GM19397 (cell line): Measurements from ENCODE around the gene CRYBG2.
"Not testable (repeated sequence)": the region's sequence is repeated elsewhere in the genome, so short reads cannot be mapped to it uniquely, and the experiment has no call there.

Source experiments
- ATAC-seq: cut with Tn5 transposase; IDR thresholded peaks from one replicate; pipeline ENCODE4 v1.9.1; 2021; ENCODE audit warnings: mild to moderate bottlenecking, moderate library complexity; ENCODE audit not compliant: unreplicated experiment

The CRYBG2 gene, protein sequence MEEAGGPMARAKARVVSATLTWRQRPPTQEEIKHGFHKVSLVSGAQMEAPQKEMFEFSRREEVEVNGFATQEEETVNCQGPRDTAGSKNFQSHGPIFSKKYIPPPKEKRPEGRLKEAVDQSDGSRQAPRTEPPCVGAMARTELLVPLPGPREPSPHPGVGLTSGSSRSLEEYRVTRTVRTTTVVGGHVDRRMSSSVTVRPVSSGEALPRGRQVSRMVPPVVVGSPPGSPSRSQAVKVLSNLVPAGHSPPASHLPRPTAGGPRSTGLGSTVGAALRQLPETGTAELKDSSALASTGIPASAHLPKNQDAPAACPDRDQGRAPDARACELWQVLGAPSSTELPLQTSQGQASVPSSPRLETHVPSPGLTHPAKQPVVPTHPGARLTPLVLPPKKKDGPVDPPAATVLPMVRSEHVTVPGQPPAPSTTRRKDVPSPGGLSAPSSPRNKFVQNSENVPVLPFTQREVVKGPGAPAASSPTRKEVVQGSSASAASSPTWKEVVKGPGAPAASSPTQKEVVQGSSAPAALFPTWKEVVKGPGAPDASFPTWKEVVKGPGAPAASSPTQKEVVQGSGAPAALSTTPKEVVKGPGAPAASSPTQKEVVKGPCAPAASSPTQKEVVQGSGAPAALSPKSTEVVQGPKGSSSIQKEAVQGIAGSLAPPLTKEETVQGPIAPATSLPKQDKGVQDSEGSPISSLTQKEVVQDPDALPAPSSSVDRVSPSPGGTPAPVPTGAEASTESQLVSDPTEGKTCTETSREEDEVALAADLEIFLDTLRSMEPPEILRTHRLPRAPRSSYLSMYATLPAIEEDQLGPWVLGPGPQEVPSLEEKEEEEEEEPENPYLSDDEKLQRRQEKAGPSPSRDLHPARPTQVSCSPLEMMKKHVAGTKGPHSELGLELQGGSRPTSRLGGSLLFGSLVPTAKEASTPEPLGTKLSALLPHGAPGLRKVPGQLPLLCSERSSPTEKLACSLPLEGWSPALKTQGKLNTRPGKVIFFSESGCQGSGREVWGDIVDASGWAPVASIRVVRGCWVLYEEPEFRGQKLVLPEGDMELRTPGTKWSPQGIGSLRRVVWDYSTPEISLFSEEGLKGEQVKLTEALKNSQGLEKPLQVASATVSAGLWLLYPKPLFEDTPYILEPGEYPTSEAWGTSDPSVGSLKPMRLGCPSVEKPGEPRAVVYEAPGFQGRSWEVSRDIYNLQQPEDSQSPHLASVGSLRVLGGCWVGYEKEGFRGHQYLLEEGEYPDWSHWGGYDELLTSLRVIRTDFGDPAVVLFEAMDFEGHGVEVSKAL (N-terminal part only)

DNA sequence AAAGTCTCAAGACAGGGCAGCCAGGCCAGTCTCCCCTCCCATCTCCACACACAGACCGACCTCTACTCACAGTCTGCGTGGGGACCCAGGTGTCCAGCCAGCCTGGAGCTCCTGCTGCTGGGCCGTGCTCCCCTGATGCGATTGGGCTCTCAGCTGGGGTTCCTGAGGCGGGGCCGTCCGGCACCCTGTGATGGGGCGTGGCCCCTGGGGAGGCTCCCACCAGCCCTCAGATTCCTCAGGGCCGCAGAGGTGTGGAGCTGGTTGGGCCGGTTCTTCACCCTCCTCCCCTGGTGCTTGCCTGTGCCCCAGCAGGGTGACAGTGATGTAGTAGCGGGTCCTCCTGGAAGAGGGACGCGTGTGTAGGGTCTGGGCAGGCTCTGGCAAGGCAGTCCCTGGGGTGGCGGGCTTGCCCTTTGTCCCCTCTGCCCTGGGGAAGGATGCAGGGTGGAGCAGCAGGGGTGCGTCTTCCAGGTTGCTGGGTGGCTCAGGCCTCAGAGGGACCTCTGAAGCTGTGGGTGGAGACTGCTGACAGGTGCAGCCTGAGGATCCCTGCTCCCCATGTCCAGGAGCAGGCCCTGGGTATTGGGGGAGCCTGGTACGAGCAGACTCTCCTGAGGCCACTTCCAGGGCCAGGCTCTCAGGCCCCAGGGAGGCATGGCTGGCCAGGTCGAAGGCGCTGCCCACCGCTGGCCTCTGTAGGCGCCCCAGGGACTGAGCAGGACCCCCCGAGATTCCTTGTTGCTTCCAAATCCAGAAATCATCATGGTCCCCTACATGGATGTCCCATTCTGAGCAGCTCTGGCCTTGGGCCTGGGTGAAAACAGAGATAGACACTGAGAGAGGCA lies at the start of gene CRYBG2:
CRYBG2 (minus strand) TSS at position 155 of the 845 bp plus-strand sequence. CDS start 7,473 bp downstream, outside the sequence.
- no peak for ATAC-seq

DNA sequence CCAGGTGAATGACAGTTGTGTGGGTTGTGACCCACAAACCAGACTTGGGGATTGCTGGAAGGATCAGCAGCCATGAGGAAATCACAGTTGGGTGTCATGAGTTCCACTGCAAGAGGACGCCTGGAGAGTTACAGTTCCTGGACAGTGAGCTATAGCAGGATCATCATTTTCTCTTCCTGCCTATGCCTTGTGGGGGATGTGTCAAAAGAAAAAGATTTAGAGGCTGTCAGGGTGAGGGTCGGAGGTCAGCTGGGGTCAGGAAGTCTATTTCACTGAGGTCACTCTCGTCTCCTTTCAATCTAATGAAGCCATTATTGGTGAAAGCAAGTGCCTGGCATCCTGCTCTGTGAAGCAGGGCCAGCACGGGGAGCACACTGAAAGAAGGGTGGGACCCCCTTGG lies 49.7 kb upstream of the CRYBG2 start:
- no peak for ATAC-seq

DNA sequence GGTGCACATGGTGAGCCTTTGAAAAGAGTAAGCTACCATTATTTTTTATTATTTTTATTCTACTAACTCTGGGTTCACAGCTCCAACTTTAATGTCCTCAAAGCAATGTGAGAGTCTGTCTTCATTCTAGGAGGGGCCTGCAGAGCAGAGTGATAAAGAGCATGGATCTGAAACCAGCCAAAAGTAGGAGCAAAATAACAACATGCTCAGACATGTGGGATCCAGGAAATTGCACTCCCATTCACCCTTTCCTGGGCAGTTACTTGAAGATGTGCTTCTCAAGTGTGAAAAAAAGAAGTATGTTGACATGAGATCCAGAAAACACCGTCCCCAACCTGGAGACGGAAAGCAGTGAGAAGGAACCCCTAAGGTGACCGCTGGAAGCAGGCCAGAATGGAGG lies 48.0 kb upstream of the CRYBG2 start:
- no peak for ATAC-seq

DNA sequence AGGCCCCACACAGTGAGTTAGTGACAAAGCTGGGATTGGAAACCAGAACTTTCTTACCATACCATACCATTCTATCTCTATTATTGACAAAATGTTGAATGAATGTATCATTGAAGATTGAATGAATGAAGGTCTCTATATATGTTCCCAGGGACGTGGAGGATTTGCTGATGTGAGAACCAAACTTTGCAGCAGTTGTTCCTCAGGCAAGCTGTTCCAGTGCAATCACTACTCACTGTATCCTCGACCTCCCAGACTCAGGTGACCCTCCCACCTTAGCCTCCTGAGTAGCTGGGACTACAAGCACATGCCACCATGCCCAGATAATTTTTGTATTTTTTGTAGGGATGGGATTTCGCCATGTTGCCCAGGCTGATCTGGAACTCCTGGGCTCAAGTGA lies 45.1 kb upstream of the CRYBG2 start:
- no peak for ATAC-seq

DNA sequence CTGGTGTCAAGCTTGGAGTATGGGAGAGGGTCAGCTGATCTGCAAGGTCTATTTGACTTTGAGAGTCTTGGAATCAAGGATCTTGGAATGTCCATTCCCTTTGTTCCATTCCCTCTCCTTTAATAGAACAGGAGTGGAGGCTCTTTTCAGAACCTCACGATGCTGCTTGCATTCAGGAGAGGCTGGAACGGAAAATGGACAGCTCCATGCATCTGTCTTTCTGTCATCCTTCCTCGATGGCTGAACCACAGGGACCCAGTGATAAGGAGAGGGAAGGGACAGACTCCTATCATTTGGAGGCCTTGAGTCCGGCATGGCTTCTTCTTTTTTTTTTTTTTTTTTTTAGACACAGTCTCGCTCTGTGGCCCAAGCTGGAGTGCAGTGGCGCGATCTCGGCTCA lies 41.8 kb upstream of the CRYBG2 start:
- no peak for ATAC-seq

DNA sequence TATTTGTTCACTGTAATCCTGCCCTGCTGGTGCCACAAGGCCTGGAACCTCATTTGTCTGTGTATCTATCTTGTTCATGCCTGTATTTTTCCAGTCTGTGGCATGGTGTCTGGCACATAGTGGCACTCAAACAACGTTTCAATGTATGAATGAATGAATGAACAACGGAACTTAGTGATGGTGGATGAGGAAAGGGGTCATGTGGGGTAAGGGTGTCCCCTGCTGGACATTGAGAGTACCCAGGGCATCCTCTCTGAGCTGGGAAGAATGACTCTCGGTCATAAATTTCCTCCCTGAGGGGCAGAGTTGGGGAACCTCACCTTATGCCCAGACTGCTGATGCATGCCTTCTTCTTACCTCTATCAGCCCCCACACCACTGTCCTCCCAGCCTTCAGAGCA lies 37.5 kb upstream of the CRYBG2 start:
- ATAC-seq: no peak

DNA sequence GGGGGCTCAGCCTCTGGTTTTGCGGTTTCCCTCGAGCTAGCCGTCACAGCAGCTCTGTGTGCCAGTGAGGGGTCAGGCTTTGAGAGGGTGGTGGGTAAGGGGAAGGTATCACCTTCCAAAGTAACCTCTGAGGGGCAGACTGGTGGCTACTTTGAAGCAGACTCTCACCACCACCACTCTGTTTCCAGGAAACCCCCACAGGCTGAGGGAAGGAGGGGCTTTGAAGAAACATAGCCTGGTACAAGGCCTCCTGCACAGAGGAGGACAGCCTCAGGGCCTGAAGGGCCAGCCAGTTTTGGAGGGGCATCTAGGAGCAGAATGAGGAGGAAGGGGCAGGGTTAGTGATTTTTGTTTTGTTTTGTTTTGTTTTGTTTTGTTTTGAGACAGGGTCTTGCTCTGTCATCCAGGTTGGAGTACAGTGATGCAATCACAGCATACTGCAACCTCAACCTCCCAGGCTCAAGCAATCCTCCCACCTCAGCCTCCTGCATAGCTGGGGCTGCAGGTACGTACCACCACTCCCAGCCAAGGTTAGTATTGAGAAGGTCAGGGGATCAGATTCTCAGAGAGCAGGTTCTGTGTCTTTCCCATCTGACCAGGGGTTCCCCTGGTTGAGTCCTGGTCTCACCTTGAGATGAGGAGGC lies 35.8 kb upstream of the CRYBG2 start:
- ATAC-seq: no peak

DNA sequence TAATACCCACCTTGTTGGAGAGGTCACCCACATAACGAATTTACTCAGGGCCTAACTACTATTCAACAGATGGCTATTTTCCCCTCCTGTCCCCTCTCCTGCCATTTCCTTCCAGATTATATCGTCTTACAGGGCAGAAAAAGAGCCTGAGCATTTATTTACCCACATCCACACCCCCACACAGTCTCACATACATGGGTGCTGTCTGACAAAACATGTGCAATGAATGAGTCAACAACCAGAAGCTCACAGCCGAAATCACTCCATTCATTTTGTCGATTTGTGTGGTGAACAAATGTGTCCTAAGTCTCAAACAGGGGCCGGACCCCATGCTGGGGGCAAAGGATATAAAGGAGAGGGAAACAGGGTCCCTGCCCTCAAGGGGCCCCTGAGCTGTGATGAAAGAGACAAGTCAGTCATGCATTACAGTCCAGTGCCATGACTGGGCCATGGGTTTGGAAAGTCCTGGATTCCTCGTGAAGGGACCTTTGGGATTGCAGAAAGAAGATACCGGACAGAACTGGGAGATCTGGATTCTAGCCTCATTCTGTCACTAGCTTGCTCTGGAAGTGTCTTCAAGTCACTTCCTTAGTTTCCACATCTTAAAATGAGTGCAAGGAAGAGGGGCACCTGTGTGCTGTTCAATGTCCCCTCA lies 35.0 kb upstream of the CRYBG2 start:
- ATAC-seq: no peak

DNA sequence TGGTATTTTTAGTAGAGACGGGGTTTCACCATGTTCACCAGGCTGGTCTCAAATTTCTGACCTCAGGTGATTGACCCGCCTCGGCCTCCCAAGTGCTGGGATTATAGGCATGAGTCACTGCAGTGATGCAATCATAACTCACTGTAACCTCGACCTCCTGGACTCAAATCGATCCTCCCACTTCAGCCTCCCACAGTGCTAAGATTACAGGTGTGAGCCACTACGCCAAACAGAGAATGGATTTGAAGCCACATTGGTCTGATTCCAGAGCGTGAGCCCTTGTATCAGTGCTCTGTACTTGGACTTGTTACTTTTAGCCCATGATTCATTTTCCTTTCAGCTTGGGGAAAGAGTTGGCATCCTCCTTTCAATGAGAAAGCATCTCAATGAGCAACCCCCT lies 33.5 kb upstream of the CRYBG2 start:
- no peak for ATAC-seq

DNA sequence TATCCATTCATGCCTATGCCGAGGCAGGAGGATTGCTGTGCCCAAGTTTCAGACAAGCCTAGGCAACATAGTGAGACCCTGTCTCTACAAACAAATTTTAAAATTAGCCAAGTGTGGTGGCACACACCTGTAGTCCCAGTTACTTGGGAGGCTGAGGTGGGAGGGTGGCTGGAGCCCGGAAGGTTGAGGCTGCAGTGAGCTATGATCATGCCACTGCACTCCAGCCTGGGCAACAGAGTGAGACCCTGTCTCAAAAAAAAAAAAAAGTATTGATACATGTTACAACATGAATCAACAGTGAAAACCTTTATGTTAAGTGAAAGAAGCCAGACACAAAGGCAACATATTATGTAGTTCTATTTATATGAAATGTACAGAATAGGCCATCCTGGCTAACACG lies 31.1 kb upstream of the CRYBG2 start:
- ATAC-seq: not testable (repeated sequence)

DNA sequence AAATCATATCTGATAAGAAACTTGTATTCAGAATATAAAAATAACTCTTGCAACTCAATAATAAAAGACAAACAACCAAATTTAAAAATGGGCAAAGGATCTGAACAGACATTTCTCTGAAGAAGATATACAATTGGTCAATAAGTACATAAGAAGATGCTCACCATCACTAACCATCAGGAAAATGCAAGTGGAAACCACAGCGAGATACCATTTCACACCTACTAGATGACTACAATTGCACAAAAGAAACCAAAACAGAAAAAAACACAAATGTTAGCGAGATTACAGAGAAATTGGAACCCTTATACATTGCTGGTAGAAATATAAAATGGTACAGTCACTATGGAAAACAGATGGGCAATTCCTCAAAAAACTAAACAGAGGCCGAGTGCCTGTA lies 30.1 kb upstream of the CRYBG2 start:
- ATAC-seq: no peak

DNA sequence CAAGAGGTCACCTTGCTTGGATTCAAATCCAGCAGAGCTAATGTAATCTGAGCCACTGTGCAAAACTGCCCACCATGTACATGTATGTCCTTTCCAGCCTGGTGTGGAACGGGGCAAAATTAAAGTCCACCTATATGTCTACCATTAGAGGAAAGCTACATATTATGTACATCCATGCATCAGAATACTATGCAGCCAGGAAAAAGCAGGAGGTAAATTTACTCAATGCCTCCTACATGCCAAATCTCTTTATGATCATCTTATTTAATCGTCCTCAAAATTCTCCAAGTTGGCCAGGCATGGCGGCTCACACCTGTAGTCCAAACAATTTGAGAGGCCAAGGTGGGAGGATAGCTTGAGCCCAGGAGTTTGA lies 24.9 kb upstream of the CRYBG2 start:
- no peak for ATAC-seq

DNA sequence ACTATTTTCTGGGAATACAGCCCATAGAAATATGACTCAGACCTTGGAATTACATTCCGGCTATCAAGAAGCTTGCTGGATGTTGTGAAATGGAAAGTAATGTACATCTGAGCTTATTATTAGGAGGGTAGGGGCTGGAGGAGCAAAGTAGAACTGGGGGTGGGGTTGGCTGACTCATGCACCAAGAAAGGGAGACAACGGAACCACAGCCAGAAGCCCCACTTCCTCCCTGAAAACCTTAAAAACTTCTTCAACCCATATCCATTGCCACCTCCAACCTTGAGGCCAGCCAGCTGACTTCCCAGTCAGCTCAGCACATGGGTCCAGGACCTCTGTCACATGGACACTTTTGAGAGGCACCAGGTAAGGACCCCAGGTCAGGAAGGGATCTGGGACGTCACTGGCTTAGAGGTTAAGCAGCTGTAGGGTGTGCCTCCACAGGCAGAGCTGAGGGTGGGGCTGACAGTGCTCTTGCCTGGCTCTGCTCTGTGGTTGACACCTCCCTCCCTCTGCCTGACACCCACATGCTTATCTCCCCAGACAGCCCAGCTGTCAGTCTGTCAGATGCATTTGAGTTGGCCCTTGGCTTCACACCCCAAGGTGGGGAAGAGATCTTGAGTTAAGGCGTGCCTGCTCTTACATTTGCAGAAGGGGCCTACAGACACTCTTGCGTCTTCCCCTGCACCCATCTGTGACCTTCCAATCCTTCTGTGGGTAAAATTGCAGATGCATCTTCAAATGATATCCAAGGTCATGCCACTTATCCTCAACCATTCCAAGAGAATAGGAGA lies 24.4 kb upstream of the CRYBG2 start:
- ATAC-seq: no peak

DNA sequence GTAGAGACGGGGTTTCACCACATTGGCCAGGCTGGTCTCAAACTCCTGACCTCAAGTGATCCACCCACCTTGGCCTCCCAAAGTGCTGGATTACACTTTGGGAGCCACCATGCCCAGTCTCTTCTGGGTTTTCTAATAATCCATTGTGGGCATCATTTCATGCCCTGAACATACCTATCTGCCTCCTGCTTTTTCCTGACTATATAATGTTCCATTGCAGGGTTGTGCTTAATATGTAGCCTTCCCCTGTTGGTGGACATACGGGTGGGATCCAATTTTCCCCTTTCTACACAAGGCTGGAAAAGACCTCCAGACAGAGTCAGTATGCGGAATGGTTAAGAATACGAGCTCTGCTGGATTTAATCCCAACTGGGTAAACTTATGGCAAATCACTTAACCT lies 22.1 kb upstream of the CRYBG2 start:
- no peak for ATAC-seq

DNA sequence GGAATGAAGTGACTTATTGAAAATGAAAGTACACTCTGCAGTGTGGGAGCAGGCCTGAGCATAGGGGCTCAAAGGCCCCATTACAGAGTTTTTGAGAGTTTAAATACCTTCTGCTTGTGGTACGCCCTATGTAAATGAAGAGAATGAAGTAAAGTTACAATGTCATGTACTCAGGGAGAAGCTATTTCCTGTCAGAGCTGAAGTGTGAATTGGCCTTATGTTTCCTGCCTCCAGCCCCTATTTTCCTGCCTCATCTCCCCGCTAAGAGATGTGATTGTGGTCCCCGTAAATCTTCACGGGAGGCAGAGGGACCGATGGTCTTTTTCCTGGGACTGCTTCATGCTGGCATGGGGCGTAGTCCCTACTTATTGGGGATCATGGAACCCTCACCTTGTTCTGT lies 21.2 kb upstream of the CRYBG2 start:
- ATAC-seq: no peak

DNA sequence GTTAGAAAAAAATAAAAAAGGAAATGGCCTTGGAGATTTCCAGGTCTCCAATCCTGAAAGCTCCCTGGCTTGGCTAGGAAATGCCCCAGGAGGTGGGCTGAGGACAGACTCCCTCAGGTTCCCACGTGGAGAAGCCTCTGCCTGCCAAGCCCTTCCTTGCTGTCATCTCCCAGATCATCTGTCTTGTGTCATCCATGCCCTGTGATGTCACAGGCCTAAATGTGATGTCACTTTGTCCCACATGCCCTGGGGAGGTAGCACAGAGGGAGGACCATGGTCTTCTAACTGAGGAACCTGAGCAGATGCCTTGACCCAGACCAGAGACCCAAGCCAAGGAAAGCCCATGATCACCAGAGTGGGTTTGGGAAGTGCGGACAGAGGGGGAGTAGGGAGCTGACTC lies 20.4 kb upstream of the CRYBG2 start:
- not testable (repeated sequence) for ATAC-seq

DNA sequence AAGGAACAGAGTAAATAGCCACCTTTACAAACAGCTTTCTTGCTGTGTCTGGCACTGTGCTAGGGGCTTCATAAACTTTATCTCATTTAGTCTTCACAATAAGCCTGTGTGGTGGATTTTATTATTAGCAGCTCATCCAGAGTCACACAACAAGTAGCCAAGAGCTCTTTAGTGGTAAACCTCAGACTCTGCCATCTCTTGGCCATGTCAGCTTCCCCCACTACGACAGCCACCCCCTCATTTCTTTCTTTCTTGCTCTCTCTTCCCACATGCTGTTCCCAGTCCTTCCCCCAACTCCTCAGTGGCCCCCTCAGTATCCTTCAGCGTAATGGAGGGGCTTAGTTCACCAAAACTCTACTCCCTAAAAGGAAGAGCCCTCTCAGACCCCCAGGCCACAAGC lies 19.9 kb upstream of the CRYBG2 start:
- ATAC-seq: no peak

DNA sequence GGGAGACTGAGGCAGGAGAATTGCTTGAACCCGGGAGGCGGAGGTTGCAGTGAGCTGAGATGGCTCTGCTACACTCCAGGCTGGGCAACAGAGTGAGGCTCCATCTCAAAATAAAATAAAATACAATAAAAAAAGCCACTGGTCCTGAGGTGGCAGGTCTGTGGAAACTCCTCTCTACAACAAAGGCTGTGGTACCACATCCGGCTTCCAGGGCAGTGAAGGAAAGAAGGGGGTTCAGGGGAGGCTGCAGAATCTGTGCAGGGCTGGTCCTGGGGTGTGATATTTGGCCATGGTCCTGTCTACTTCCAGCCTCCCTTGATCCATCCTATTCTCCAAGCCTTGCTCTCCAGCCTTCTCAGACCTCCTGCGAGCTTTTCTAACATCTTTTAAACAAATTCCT lies 19.4 kb upstream of the CRYBG2 start:
- ATAC-seq: no peak

DNA sequence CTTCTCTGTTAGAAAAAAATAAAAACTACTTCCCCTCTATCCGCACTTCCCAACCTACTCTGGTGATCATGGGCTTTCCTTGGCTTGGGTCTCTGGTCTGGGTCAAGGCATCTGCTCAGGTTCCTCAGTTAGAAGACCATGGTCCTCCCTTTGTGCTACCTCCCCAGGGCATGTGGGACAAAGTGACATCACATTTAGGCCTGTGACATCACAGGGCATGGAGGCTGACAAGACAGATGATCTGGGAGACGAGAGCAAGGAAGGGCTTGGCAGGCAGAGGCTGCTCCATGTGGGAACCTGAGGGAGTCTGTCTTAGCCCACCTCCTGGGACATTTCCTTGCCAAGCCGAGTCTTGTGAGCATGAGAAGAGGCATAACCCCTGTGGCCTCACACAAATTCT lies 18.7 kb upstream of the CRYBG2 start, which contains the start of gene ZNF683:
ZNF683 (minus strand) TSS at position 140 of the 400 bp plus-strand sequence. CDS start 4,179 bp downstream, outside the sequence.
- not testable (repeated sequence) for ATAC-seq
